Panc1 (cell line): Measurements from ENCODE around the gene ZFR2. TPM values are rescaled to one million over a fixed set of nuclear protein-coding genes. Genes with fewer than 3 reads are reported as not detected.

Experiments
- ATAC-seq: fragments of 200-7000 bp; cut with Tn5 transposase; 2 replicates; pipeline ENCODE4 v1.9.1; 2020; ENCODE audit warnings: mild to moderate bottlenecking, moderate library complexity
- BruUV-seq: library from RNA; stranded (reverse); fragments of 400-500 nt; replicated peaks from 2 replicates; lab custom pipeline; 2021; lab: Mats Ljungman, UMichigan
- CTCF ChIA-PET: fragments of 300-600 bp; sonication (Branson Sonifier 250); formaldehyde crosslinking; loops from one replicate; lab custom pipeline; 2022; ENCODE audit warnings: antibody characterized with exemption; lab: Charles Lee
- POLR2A ChIA-PET: fragments of 300-600 bp; sonication (Branson Sonifier 250); formaldehyde crosslinking; loops from one replicate; lab custom pipeline; 2022; ENCODE audit warnings: antibody characterized with exemption; lab: Charles Lee
- DNase-seq: peaks from one replicate; pipeline ENCODE4 v3.0.0-alpha.2; 2010; ENCODE audit warnings: low read depth, low spot score
- H3K27ac ChIP-seq: 2 replicates; pipeline ENCODE4 v1.5.1; 2011; ENCODE audit warnings: mild to moderate bottlenecking, low read length, inconsistent platforms
- H3K27me3 ChIP-seq: fragments of 200-500 bp; sonication (Bioruptor generic); 2 replicates; pipeline ENCODE4 v1.6.0; 2014; ENCODE audit warnings: low read length, inconsistent platforms; ENCODE audit not compliant: control insufficient read depth, insufficient read depth
- H3K36me3 ChIP-seq: fragments of 200-500 bp; sonication (Bioruptor generic); 2 replicates; pipeline ENCODE4 v1.5.1; 2014; ENCODE audit warnings: inconsistent platforms, mild to moderate bottlenecking, low read length, moderate library complexity; ENCODE audit not compliant: control insufficient read depth, insufficient read depth
- H3K4me1 ChIP-seq: 2 replicates; pipeline ENCODE4 v1.5.1; 2011; ENCODE audit warnings: inconsistent platforms, mild to moderate bottlenecking, low read length, moderate library complexity; ENCODE audit not compliant: control insufficient read depth, insufficient read depth
- H3K4me3 ChIP-seq, 2 experiments: 2 replicates each; pipeline ENCODE4 v1.5.1; 2011 to 2012; ENCODE audit warnings: low read depth in 2 of 2, low read length in 2 of 2, mild to moderate bottlenecking in 2 of 2, inconsistent platforms in 1 of 2, moderate library complexity in 1 of 2
- H3K9me3 ChIP-seq: fragments of 200-500 bp; sonication (Bioruptor generic); 2 replicates; pipeline ENCODE4 v1.5.1; 2014; ENCODE audit warnings: low read depth, mild to moderate bottlenecking, inconsistent platforms, low read length, moderate library complexity; ENCODE audit not compliant: control insufficient read depth, insufficient read depth
- POLR2AphosphoS5 ChIP-seq: IDR thresholded peaks from 2 replicates; pipeline ENCODE4 v1.6.1; 2012; ENCODE audit warnings: mild to moderate bottlenecking, low read depth, low read length, moderate library complexity
- SIN3A ChIP-seq: IDR thresholded peaks from 2 replicates; pipeline ENCODE4 v1.6.1; 2012; ENCODE audit warnings: low read depth, mild to moderate bottlenecking, low read length, moderate library complexity, borderline replicate concordance; ENCODE audit not compliant: insufficient read depth
- TCF7L2 ChIP-seq: IDR thresholded peaks from 2 replicates; pipeline ENCODE4 v1.6.1; 2011; ENCODE audit warnings: mild to moderate bottlenecking, low read depth, low read length, inconsistent platforms
- in situ Hi-C: cut with HindIII; loops from 2 replicates; pipeline ENCODE4 v1.10.0; 2016; ENCODE audit warnings: low sequenced_read_pairs, low pct_unique_long_range_greater_than_20kb
- intact Hi-C: fragments of 100-400 bp; cut with micrococcal nuclease; formaldehyde crosslinking; loops from one replicate; pipeline ENCODE4 v1.10.0; 2022; ENCODE audit not compliant: unreplicated experiment
- total RNA-seq: library from RNA; stranded (reverse); gene quantifications from one replicate; pipeline ENCODE4 v1.2.1, GENCODE V29; 2021; ENCODE audit not compliant: unreplicated experiment
- TF ChIP-seq, protein P1 (sequence below), 2 experiments: IDR thresholded peaks; 2 replicates each; pipeline ENCODE4 v1.6.1; 2011 to 2012; ENCODE audit warnings: low read depth in 2 of 2, control low read depth in 1 of 2, low read length in 1 of 2, mild to moderate bottlenecking in 1 of 2, moderate library complexity in 1 of 2; ENCODE audit not compliant: insufficient read depth in 1 of 2
- TF ChIP-seq, protein P2 (sequence below): fragments of 450-650 bp; IDR thresholded peaks from 2 replicates; pipeline ENCODE4 v1.5.1; 2017; ENCODE audit warnings: mild to moderate bottlenecking

ZFR2 gene
- total RNA-seq, 1 experiment from 2014 or later, result 0.74 TPM

DNA sequence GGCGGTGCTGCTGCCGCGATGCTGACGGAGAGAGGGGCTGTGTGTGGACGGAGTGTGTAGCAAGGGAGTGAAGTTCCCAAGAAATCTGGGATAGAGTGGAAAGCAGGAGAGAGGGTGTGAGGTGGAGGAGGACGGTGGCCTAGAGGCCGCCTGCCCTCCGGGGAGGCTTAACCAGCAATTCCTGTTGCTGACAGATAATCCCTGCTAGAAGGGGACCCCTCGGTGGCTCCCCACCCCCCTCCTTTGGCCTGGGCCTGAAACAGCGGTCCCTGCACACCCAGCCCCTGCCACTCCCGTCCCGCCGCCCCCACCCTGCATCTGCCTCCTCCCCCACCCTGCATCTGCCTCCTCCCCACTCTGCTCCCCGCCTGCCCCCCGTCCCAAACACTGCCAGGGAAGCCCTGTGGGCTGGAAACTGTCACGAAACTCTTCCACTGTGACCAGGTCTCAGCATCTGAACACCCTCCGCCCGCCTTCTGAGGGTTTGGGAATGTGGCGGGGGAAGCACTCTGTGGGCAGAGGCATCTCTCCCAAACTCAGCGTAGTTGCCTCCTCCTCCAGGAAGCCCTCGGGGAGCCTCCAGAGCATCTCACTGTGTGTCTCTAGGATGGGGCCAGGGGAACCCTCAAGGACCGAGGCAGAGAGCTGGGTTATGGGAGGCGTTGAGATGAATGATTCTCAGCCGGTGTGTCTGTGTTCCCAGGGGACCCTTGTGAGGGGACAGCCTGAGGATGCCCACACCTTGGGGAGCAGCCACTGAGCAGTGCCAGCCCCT, 65.5 kb downstream of the ZFR2 start:
- no peak overlapping the region for H3K27ac ChIP-seq
- intact Hi-C loops, result no loop called here
- no peaks in the 10 kb centered on the region for H3K4me1 ChIP-seq
- no TSS peak for BruUV-seq
- ATAC-seq (no peak), DNase-seq (no peak)
- POLR2A ChIA-PET, result interaction anchor here (0.6 kb wide), 1 partner anchor 10 kb away, joined by 4 read pairs; no protein-coding TSS in a partner anchor
- no peak overlapping the region for H3K4me3 ChIP-seq
- no peaks in the 10 kb centered on the region for H3K27me3 ChIP-seq
- CTCF ChIA-PET, result no interaction called here
- H3K36me3 ChIP-seq, result no peaks in the 10 kb centered on the region
- TF ChIP-seq, protein P1, sequence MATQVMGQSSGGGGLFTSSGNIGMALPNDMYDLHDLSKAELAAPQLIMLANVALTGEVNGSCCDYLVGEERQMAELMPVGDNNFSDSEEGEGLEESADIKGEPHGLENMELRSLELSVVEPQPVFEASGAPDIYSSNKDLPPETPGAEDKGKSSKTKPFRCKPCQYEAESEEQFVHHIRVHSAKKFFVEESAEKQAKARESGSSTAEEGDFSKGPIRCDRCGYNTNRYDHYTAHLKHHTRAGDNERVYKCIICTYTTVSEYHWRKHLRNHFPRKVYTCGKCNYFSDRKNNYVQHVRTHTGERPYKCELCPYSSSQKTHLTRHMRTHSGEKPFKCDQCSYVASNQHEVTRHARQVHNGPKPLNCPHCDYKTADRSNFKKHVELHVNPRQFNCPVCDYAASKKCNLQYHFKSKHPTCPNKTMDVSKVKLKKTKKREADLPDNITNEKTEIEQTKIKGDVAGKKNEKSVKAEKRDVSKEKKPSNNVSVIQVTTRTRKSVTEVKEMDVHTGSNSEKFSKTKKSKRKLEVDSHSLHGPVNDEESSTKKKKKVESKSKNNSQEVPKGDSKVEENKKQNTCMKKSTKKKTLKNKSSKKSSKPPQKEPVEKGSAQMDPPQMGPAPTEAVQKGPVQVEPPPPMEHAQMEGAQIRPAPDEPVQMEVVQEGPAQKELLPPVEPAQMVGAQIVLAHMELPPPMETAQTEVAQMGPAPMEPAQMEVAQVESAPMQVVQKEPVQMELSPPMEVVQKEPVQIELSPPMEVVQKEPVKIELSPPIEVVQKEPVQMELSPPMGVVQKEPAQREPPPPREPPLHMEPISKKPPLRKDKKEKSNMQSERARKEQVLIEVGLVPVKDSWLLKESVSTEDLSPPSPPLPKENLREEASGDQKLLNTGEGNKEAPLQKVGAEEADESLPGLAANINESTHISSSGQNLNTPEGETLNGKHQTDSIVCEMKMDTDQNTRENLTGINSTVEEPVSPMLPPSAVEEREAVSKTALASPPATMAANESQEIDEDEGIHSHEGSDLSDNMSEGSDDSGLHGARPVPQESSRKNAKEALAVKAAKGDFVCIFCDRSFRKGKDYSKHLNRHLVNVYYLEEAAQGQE (IDR thresholded peaks at IDR 0.05; ENCODE audit: insufficient read depth in 1 of 2, low read depth in 2 of 2, low read length in 1 of 2), result no peak
- TF ChIP-seq POLR2AphosphoS5, result no peak
- in situ Hi-C loops, result no loop called here
- no peaks in the 10 kb centered on the region for H3K9me3 ChIP-seq

DNA sequence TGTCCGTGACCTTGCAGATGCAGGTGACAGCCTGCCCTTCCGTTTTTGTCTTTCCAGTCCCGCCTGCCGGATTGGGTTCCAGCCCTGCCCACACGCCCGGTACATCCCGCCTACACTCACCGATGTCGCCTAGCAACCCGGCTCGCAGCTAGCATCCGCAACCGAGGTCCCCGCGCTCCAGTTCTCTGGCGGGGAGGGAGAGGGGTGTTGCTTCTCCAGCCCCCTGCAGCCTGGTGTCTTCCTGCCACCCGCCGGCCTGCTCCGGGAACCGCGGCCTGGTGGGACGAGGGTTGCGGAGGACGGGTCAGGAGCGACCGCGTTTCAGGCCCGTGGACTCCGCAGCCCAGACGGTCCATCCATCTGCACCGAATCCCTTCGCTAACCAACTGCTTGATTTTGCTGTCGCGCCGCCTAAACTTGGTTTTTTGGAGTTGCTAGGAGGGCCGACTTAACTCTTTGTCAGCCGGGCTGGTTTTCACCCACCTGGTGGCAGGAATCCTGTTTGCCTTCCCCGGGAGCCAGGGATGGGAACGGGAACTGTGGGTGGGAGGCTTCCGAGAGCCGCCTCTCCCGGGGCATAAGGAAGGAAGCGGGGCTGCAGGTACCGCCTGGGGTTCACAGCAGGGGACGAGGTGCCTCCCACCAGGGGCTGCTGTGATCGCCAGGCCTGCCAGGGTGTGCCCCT, 67.3 kb downstream of the ZFR2 start:
- no peaks in the 10 kb centered on the region for H3K4me1 ChIP-seq
- H3K4me3 ChIP-seq, result no peak overlapping the region
- ATAC-seq (no peak), DNase-seq (no peak)
- no peaks in the 10 kb centered on the region for H3K9me3 ChIP-seq
- ChIA-PET CTCF (no interaction called here), POLR2A (no interaction called here)
- intact Hi-C loops (no loop called here), in situ Hi-C loops (no loop called here)
- H3K27ac ChIP-seq, result no peak overlapping the region
- no TSS peak for BruUV-seq
- H3K36me3 ChIP-seq, result no peaks in the 10 kb centered on the region
- TF ChIP-seq, protein P1 (IDR thresholded peaks at IDR 0.05; ENCODE audit: insufficient read depth in 1 of 2, low read depth in 2 of 2, low read length in 1 of 2), result no peak
- TF ChIP-seq POLR2AphosphoS5 (no peak), TCF7L2 (no peak), SIN3A (no peak)
- TF ChIP-seq, protein P2, sequence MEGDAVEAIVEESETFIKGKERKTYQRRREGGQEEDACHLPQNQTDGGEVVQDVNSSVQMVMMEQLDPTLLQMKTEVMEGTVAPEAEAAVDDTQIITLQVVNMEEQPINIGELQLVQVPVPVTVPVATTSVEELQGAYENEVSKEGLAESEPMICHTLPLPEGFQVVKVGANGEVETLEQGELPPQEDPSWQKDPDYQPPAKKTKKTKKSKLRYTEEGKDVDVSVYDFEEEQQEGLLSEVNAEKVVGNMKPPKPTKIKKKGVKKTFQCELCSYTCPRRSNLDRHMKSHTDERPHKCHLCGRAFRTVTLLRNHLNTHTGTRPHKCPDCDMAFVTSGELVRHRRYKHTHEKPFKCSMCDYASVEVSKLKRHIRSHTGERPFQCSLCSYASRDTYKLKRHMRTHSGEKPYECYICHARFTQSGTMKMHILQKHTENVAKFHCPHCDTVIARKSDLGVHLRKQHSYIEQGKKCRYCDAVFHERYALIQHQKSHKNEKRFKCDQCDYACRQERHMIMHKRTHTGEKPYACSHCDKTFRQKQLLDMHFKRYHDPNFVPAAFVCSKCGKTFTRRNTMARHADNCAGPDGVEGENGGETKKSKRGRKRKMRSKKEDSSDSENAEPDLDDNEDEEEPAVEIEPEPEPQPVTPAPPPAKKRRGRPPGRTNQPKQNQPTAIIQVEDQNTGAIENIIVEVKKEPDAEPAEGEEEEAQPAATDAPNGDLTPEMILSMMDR, result no peak
- H3K27me3 ChIP-seq, result no peaks in the 10 kb centered on the region
